MM.1S (cell line): ENCODE results near the gene AGAP3.

Experiments used
- DNase-seq: peaks from one replicate; pipeline ENCODE4 v3.0.0-alpha.2; 2015
- H2AFZ ChIP-seq: fragments of 300-600 bp; sonication (generic); 2 replicates; pipeline ENCODE4 v1.6.0; 2016; ENCODE audit warnings: antibody characterized with exemption, low read length
- H3F3A ChIP-seq: fragments of 300-600 bp; sonication (generic); 2 replicates; pipeline ENCODE4 v1.6.1; 2016; ENCODE audit warnings: mild to moderate bottlenecking, antibody characterized with exemption, low read length, moderate library complexity, mixed read lengths; ENCODE audit not compliant: insufficient read depth
- H3K27ac ChIP-seq: fragments of 300-600 bp; sonication (generic); 2 replicates; pipeline ENCODE4 v1.5.1; 2016; ENCODE audit warnings: mild to moderate bottlenecking, low read length
- H3K27me3 ChIP-seq: fragments of 300-600 bp; sonication (generic); replicated peaks from 2 replicates; pipeline ENCODE4 v1.6.0; 2016; ENCODE audit warnings: low read length; ENCODE audit not compliant: insufficient read depth
- H3K36me3 ChIP-seq: fragments of 300-600 bp; sonication (generic); replicated peaks from 2 replicates; pipeline ENCODE4 v1.6.1; 2016; ENCODE audit warnings: mild to moderate bottlenecking, low read length, mixed read lengths; ENCODE audit not compliant: insufficient read depth
- H3K4me1 ChIP-seq: fragments of 300-600 bp; sonication (generic); 2 replicates; pipeline ENCODE4 v1.6.1; 2016; ENCODE audit warnings: low read length, mixed read lengths
- H3K4me2 ChIP-seq: fragments of 300-600 bp; sonication (generic); 2 replicates; pipeline ENCODE4 v1.6.0; 2016; ENCODE audit warnings: low read depth, low read length
- H3K4me3 ChIP-seq: fragments of 300-600 bp; sonication (generic); 2 replicates; pipeline ENCODE4 v1.5.1; 2016; ENCODE audit warnings: low read length, mixed read lengths
- H3K79me2 ChIP-seq: fragments of 300-600 bp; sonication (generic); 2 replicates; pipeline ENCODE4 v1.6.1; 2016; ENCODE audit warnings: mixed run types, low read length, mixed read lengths
- H3K9ac ChIP-seq: fragments of 300-600 bp; sonication (generic); 2 replicates; pipeline ENCODE4 v1.6.1; 2016; ENCODE audit warnings: low read length, mixed read lengths
- H3K9me2 ChIP-seq: fragments of 300-600 bp; sonication (generic); replicated peaks from 2 replicates; pipeline ENCODE4 v1.6.1; 2016; ENCODE audit warnings: mild to moderate bottlenecking, low read length, mixed read lengths; ENCODE audit not compliant: insufficient read depth
- H3K9me3 ChIP-seq: fragments of 300-600 bp; sonication (generic); replicated peaks from 2 replicates; pipeline ENCODE4 v1.6.1; 2016; ENCODE audit warnings: mild to moderate bottlenecking, low read length, mixed read lengths; ENCODE audit not compliant: insufficient read depth
- H4K20me1 ChIP-seq: fragments of 300-600 bp; sonication (generic); 2 replicates; pipeline ENCODE4 v1.6.1; 2016; ENCODE audit warnings: mild to moderate bottlenecking, low read length, moderate library complexity, mixed read lengths; ENCODE audit not compliant: insufficient read depth
- EZH2 ChIP-seq: fragments of 300-600 bp; sonication (generic); optimal IDR thresholded peaks from 2 replicates; pipeline ENCODE3; 2017; ENCODE audit warnings: low read depth, mild to moderate bottlenecking, antibody characterized with exemption, low read length, mixed read lengths
- EZH2phosphoT487 ChIP-seq: fragments of 300-600 bp; sonication (generic); IDR thresholded peaks from 2 replicates; pipeline ENCODE4 v1.6.1; 2018; ENCODE audit warnings: antibody characterized with exemption, low read length
- TF ChIP-seq, protein P1 (sequence below): fragments of 300-600 bp; sonication (generic); IDR thresholded peaks from 2 replicates; pipeline ENCODE4 v1.5.1; 2016; ENCODE audit warnings: antibody characterized with exemption, low read length, mixed read lengths

The AGAP3 gene

DNA sequence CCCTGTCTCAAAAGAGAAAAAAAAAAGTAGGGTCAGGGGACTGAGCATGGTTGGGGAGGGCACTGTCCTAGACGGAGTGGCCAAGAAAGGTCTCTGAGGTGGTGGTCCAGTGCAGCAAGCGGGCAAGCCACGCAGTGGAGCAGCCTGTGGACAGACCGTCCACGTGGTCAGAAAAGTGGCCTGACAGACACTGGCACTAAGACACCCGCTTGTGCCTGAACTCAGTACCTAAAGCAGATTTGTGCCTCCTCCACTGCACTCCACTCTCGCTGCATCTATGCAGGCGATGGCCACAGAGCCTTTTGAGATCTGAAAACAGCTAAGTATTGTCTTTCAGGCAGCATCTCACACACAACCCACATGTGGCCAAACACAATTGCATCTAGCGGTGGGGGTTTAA is 92.0 kb downstream of the AGAP3 start:
- H3K4me2 ChIP-seq: no peak overlapping the region
- H3K4me3 ChIP-seq: no peak overlapping the region
- no peaks in the 10 kb centered on the region for H3K4me1 ChIP-seq
- no peak overlapping the region for H2AFZ ChIP-seq
- H4K20me1 ChIP-seq: no peaks in the 10 kb centered on the region
- no peaks in the 10 kb centered on the region for H3K79me2 ChIP-seq
- no peak overlapping the region for H3K9ac ChIP-seq
- H3K27ac ChIP-seq: no peak overlapping the region
- H3K27me3 ChIP-seq: peaks cover 90% of the 10 kb centered on the region
- no peaks in the 10 kb centered on the region for H3K9me2 ChIP-seq
- TF ChIP-seq, protein P1, sequence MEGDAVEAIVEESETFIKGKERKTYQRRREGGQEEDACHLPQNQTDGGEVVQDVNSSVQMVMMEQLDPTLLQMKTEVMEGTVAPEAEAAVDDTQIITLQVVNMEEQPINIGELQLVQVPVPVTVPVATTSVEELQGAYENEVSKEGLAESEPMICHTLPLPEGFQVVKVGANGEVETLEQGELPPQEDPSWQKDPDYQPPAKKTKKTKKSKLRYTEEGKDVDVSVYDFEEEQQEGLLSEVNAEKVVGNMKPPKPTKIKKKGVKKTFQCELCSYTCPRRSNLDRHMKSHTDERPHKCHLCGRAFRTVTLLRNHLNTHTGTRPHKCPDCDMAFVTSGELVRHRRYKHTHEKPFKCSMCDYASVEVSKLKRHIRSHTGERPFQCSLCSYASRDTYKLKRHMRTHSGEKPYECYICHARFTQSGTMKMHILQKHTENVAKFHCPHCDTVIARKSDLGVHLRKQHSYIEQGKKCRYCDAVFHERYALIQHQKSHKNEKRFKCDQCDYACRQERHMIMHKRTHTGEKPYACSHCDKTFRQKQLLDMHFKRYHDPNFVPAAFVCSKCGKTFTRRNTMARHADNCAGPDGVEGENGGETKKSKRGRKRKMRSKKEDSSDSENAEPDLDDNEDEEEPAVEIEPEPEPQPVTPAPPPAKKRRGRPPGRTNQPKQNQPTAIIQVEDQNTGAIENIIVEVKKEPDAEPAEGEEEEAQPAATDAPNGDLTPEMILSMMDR: no peak
- TF ChIP-seq EZH2: no peak
- TF ChIP-seq EZH2phosphoT487: no peak
- H3K36me3 ChIP-seq: no peaks in the 10 kb centered on the region
- H3F3A ChIP-seq: no peaks in the 10 kb centered on the region
- no peak for DNase-seq
- H3K9me3 ChIP-seq: no peaks in the 10 kb centered on the region

DNA sequence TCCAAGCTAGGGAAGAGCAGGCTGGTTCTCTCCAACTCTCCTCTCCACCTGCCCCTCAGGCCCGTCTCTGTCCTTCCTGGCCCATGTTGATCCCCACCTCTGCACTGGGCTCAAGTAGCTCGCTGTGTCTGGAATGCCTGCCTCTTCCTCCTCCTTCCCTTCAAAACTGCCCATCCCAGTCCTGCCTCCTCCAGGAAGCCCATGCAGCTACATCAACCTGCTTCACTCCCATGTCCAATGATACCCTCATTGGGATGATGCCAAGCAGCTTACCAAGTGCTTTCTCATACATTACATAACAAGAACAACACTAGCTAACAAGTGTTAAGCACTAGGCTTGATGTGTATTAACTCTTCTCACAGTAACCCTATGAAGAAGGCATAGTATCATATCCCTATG is 92.6 kb downstream of the AGAP3 start:
- Histone ChIP-seq H3K79me2 (no peaks in the 10 kb centered on the region), H4K20me1 (no peaks in the 10 kb centered on the region), H3K27ac (no peak overlapping the region), H3K9me3 (no peaks in the 10 kb centered on the region), H2AFZ (no peak overlapping the region), H3F3A (no peaks in the 10 kb centered on the region), H3K4me3 (no peak overlapping the region), H3K27me3 (peaks cover 90% of the 10 kb centered on the region), H3K36me3 (no peaks in the 10 kb centered on the region), H3K9me2 (no peaks in the 10 kb centered on the region), H3K9ac (no peak overlapping the region), H3K4me1 (no peaks in the 10 kb centered on the region), H3K4me2 (no peak overlapping the region)
- DNase-seq: no peak
- TF ChIP-seq EZH2phosphoT487: no peak
- TF ChIP-seq, protein P1: no peak
- no peak for TF ChIP-seq EZH2

DNA sequence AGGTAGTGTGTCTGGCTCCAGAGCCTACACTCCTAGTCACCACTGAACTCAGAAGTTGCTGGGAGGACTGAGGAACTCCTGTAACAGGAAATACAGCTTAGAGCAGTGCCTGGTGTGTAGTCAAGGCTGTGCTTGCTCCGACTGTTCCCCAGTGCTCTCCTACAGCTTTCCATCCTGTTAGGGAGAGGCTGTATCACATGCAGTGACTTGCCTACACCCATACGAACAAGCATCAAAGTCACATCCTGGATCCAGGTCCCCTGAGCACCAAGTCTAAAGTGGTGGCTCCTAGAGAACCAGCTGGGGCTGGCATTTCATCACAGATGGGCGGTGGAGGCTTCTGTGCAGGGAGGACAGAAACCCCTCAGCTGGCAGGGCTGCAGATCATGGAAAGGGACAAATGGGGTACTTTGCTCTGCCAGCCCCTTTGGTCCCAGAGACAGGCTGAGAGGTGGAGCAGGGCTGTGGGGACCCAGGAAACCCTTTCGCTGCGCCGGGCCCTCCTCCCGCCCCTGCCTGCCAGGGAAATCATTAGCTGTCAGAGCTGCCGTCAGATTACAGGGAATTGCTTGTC is 93.1 kb downstream of the AGAP3 start:
- H3K27me3 ChIP-seq: peaks cover 91% of the 10 kb centered on the region
- no peaks in the 10 kb centered on the region for H4K20me1 ChIP-seq
- no peak for DNase-seq
- no peak for TF ChIP-seq EZH2
- TF ChIP-seq EZH2phosphoT487: no peak
- TF ChIP-seq, protein P1: no peak
- no peaks in the 10 kb centered on the region for H3K9me3 ChIP-seq
- H2AFZ ChIP-seq: no peak overlapping the region
- no peak overlapping the region for H3K27ac ChIP-seq
- no peak overlapping the region for H3K9ac ChIP-seq
- H3K4me2 ChIP-seq: no peak overlapping the region
- H3K36me3 ChIP-seq: no peaks in the 10 kb centered on the region
- no peaks in the 10 kb centered on the region for H3K79me2 ChIP-seq
- no peaks in the 10 kb centered on the region for H3K4me1 ChIP-seq
- H3F3A ChIP-seq: no peaks in the 10 kb centered on the region
- no peaks in the 10 kb centered on the region for H3K9me2 ChIP-seq
- H3K4me3 ChIP-seq: no peak overlapping the region
